KMS-11 (cell line): ENCODE measurements around the gene TRPM6.

Experiments
- H2AFZ ChIP-seq: fragments of 200-600 bp; sonication (generic); 2 replicates; pipeline ENCODE4 v1.6.1; 2016; ENCODE audit warnings: antibody characterized with exemption, mixed run types, low read depth
- H3K27ac ChIP-seq: fragments of 200-600 bp; sonication (generic); 2 replicates; pipeline ENCODE4 v1.6.1; 2016; ENCODE audit warnings: mild to moderate bottlenecking, mixed run types
- H3K27me3 ChIP-seq: fragments of 200-600 bp; sonication (generic); 2 replicates; pipeline ENCODE4 v1.6.1; 2017; ENCODE audit warnings: mild to moderate bottlenecking, low read depth, mixed run types, moderate library complexity; ENCODE audit not compliant: insufficient read depth
- H3K36me3 ChIP-seq: fragments of 200-600 bp; sonication (generic); 2 replicates; pipeline ENCODE4 v1.6.1; 2017; ENCODE audit warnings: mild to moderate bottlenecking, mixed run types; ENCODE audit not compliant: insufficient read depth
- H3K4me1 ChIP-seq: fragments of 200-600 bp; sonication (generic); 2 replicates; pipeline ENCODE4 v1.6.1; 2016; ENCODE audit warnings: mild to moderate bottlenecking, low read depth, mixed run types; ENCODE audit not compliant: poor library complexity, severe bottlenecking
- H3K4me2 ChIP-seq: fragments of 200-600 bp; sonication (generic); 2 replicates; pipeline ENCODE4 v1.7.0; 2016; ENCODE audit warnings: mild to moderate bottlenecking, mixed run types
- H3K4me3 ChIP-seq: fragments of 200-600 bp; sonication (generic); IDR thresholded peaks from 2 replicates; pipeline ENCODE4 v1.6.1; 2017; ENCODE audit warnings: low read depth, low read length, mixed read lengths; ENCODE audit not compliant: insufficient read depth
- H3K79me2 ChIP-seq: fragments of 200-600 bp; sonication (generic); 2 replicates; pipeline ENCODE4 v1.6.1; 2016; ENCODE audit warnings: low read depth, mixed run types; ENCODE audit not compliant: insufficient read depth
- H3K9ac ChIP-seq: fragments of 200-600 bp; sonication (generic); 2 replicates; pipeline ENCODE4 v1.6.1; 2016; ENCODE audit warnings: mild to moderate bottlenecking, mixed run types
- H4K20me1 ChIP-seq: fragments of 200-600 bp; sonication (generic); 2 replicates; pipeline ENCODE4 v1.6.1; 2016; ENCODE audit warnings: mild to moderate bottlenecking, mixed run types; ENCODE audit not compliant: insufficient read depth
- TF ChIP-seq, protein P1 (sequence below): fragments of 200-600 bp; sonication (generic); conservative IDR thresholded peaks from 2 replicates; pipeline ENCODE4 v1.6.1; 2017; ENCODE audit warnings: low read depth, mild to moderate bottlenecking, antibody characterized with exemption, low read length, moderate library complexity, mixed read lengths

Gene TRPM6

DNA sequence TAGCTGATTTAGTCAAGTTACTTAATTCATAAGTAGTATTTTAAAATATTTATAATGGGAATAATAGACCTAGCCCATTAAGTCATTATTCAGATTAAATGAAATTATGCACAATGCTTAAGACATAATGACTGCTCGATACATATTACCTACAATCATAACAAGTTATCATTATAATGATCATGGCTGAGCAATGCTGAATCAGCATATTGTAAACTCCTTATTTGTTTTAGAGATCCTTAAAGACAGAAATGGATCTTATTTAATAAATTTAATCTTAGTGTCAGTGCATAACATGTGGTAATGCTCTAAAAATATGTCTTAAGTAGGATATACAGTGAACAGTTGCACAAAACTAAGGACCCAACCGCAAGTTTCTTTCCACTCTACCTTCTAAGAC lies 169.0 kb downstream of the TRPM6 start:
- H2AFZ ChIP-seq: no peak overlapping the region
- H3K4me2 ChIP-seq: no peak overlapping the region
- H3K4me1 ChIP-seq: no peaks in the 10 kb centered on the region
- no peak overlapping the region for H3K4me3 ChIP-seq
- no peaks in the 10 kb centered on the region for H4K20me1 ChIP-seq
- no peaks in the 10 kb centered on the region for H3K36me3 ChIP-seq
- TF ChIP-seq, protein P1, sequence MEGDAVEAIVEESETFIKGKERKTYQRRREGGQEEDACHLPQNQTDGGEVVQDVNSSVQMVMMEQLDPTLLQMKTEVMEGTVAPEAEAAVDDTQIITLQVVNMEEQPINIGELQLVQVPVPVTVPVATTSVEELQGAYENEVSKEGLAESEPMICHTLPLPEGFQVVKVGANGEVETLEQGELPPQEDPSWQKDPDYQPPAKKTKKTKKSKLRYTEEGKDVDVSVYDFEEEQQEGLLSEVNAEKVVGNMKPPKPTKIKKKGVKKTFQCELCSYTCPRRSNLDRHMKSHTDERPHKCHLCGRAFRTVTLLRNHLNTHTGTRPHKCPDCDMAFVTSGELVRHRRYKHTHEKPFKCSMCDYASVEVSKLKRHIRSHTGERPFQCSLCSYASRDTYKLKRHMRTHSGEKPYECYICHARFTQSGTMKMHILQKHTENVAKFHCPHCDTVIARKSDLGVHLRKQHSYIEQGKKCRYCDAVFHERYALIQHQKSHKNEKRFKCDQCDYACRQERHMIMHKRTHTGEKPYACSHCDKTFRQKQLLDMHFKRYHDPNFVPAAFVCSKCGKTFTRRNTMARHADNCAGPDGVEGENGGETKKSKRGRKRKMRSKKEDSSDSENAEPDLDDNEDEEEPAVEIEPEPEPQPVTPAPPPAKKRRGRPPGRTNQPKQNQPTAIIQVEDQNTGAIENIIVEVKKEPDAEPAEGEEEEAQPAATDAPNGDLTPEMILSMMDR: no peak
- no peak overlapping the region for H3K27ac ChIP-seq
- no peaks in the 10 kb centered on the region for H3K79me2 ChIP-seq
- no peak overlapping the region for H3K9ac ChIP-seq
- H3K27me3 ChIP-seq: no peaks in the 10 kb centered on the region

DNA sequence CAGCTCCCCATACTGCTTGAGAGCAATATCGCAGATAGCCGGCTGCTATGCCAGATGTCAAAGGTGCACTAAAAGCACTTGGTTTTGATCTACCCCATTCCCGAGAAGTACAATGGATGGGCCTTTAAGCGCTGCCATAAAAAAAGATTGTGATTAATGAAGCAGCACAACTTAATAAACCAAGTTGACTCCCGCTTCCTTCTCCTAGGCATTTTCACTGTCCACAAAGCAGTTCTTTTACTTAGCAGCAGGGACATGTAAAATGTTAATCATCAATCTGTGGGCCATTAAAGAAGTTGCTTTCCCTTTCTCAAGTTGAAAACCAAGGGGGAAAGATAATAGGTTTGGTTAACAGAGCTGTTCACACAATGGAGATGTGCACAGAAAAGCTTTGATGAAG lies 176.4 kb downstream of the TRPM6 start:
- no peaks in the 10 kb centered on the region for H3K4me1 ChIP-seq
- no peaks in the 10 kb centered on the region for H3K79me2 ChIP-seq
- H3K4me3 ChIP-seq: no peak overlapping the region
- H3K9ac ChIP-seq: no peak overlapping the region
- H3K27me3 ChIP-seq: no peaks in the 10 kb centered on the region
- TF ChIP-seq, protein P1: no peak
- no peaks in the 10 kb centered on the region for H3K36me3 ChIP-seq
- no peak overlapping the region for H3K4me2 ChIP-seq
- H4K20me1 ChIP-seq: no peaks in the 10 kb centered on the region
- H3K27ac ChIP-seq: no peak overlapping the region
- H2AFZ ChIP-seq: no peak overlapping the region

DNA sequence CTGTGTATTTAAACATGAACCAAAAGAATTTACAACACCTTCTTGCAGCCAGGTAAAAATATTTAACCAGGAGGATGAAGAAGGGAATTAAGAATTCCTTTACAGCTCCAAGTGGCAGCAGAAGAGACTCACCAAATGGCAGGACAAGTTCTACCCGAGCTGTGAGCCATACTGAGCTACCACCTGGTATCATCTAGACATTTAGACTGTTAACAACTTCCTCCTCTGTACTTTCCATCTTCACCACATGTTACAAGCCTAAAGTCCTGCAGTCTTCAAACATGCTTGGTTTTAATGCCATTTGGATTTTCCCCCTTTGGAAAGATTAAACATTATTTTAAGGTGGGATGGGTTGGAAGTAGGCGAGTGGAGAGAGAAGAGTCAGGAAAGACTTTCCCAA lies 190.2 kb downstream of the TRPM6 start:
- Histone ChIP-seq H3K9ac (no peak overlapping the region), H3K79me2 (no peaks in the 10 kb centered on the region), H3K4me1 (no peaks in the 10 kb centered on the region), H3K36me3 (no peaks in the 10 kb centered on the region), H3K27me3 (no peaks in the 10 kb centered on the region), H4K20me1 (no peaks in the 10 kb centered on the region), H3K27ac (no peak overlapping the region), H3K4me3 (no peak overlapping the region), H2AFZ (no peak overlapping the region), H3K4me2 (no peak overlapping the region)
- TF ChIP-seq, protein P1: no peak

DNA sequence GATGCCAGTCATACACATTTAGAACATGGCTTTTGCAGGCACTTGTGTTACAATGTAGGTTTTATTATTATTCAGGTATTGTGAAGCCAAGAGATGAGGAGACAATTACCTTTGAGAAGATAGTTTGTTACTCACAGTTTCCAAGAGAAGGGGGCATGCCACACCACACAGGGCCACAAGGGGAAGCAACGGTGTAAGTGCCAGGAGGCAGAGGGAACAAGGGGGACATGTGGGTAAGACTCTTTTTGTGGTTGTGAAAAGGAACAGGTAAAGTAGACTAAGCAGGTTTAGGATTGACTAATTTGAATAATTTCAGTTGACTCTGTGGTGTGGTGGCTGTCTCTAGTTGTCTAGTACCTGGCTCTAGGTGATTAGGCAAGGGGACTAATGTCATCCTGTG lies 191.2 kb downstream of the TRPM6 start:
- H3K4me2 ChIP-seq: no peak overlapping the region
- no peaks in the 10 kb centered on the region for H3K36me3 ChIP-seq
- no peak overlapping the region for H3K9ac ChIP-seq
- H3K27me3 ChIP-seq: no peaks in the 10 kb centered on the region
- no peak overlapping the region for H3K4me3 ChIP-seq
- no peaks in the 10 kb centered on the region for H3K79me2 ChIP-seq
- H3K4me1 ChIP-seq: no peaks in the 10 kb centered on the region
- no peaks in the 10 kb centered on the region for H4K20me1 ChIP-seq
- H2AFZ ChIP-seq: no peak overlapping the region
- no peak overlapping the region for H3K27ac ChIP-seq
- TF ChIP-seq, protein P1: no peak

DNA sequence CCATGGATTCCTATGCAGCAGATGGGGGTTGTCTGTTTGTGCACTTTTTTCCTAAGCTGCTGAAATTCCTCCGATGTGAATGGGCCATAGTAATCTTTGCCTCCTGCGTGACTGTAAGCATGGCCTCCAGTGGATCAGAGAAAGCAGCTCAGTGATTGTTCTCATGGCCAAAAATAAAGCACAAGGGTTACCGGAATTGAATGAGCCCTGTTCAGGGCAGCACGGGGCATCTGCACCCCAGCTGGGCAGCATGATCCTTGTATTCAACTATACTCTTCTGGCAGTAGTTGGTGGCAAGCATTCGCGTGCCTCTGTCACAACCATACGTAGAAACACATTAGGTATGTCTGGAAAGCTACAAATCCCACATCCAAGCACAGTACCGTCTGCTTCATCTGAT lies 196.7 kb downstream of the TRPM6 start:
- Histone ChIP-seq H4K20me1 (no peaks in the 10 kb centered on the region), H2AFZ (no peak overlapping the region), H3K27ac (no peak overlapping the region), H3K9ac (no peak overlapping the region), H3K4me2 (no peak overlapping the region), H3K4me1 (no peaks in the 10 kb centered on the region), H3K36me3 (no peaks in the 10 kb centered on the region), H3K27me3 (no peaks in the 10 kb centered on the region), H3K79me2 (no peaks in the 10 kb centered on the region), H3K4me3 (no peak overlapping the region)
- TF ChIP-seq, protein P1: no peak
